Measurements from ENCODE around the gene HOGA1.
"Not testable (repeated sequence)": the region's sequence is repeated elsewhere in the genome, so short reads cannot be mapped to it uniquely, and the experiment has no call there.

HOGA1 gene

GRCh38 chr10:97612386-97612785 lies 28.2 kb downstream of the HOGA1 start:
- DNase-seq: peak in 3 of 4 experiments; percentile 4 to 43 (median 41)

- DNase-seq: no peak
Observed at GRCh38 chr10:97618285-97618684, 34.1 kb downstream of the HOGA1 start.

- DNase-seq: no peak
Observed at GRCh38 chr10:97618733-97619132, 34.5 kb downstream of the HOGA1 start.

GRCh38 chr10:97623277-97623676 lies 39.1 kb downstream of the HOGA1 start:
- DNase-seq: no peak

- DNase-seq: no peak
Observed at GRCh38 chr10:97627731-97628130, 43.5 kb downstream of the HOGA1 start.

- DNase-seq: no peak
Observed at GRCh38 chr10:97628228-97628627, 44.0 kb downstream of the HOGA1 start.

GRCh38 chr10:97629289-97629688 lies 45.1 kb downstream of the HOGA1 start:
- no peak for DNase-seq

- DNase-seq: no peak
Observed at GRCh38 chr10:97631098-97631497, 46.9 kb downstream of the HOGA1 start.

GRCh38 chr10:97632949-97633884 lies 49.0 kb downstream of the HOGA1 start, which contains the start of gene MORN4:
TSS of gene MORN4 (minus strand) at chr10:97633500. CDS start at chr10:97619653, 13,847 bp downstream.
- peak; percentile 94 to 98 (median 96) for DNase-seq

- peak in 3 of 4 experiments; percentile 14 to 40 (median 30) for DNase-seq
Observed at GRCh38 chr10:97633921-97634320, 49.7 kb downstream of the HOGA1 start.

- no peak for DNase-seq
Observed at GRCh38 chr10:97635577-97635976, 51.4 kb downstream of the HOGA1 start.

GRCh38 chr10:97639090-97639489 lies 54.9 kb downstream of the HOGA1 start:
- not testable (repeated sequence) for DNase-seq

- peak; percentile 100 for DNase-seq
Observed at GRCh38 chr10:97640174-97640867, 56.1 kb downstream of the HOGA1 start, which contains the start of gene PI4K2A. TSS of gene PI4K2A (plus strand) at chr10:97640671. CDS start at chr10:97640743, 72 bp downstream.

- DNase-seq: peak; percentile 68 to 77 (median 74)
Observed at GRCh38 chr10:97640868-97641811, 57.0 kb downstream of the HOGA1 start.

- not testable (repeated sequence) for DNase-seq
Observed at GRCh38 chr10:97642471-97643159, 58.4 kb downstream of the HOGA1 start.

GRCh38 chr10:97643441-97643985 lies 59.3 kb downstream of the HOGA1 start:
- DNase-seq: no peak

GRCh38 chr10:97644936-97645335 lies 60.7 kb downstream of the HOGA1 start:
- DNase-seq: no peak

GRCh38 chr10:97647556-97647955 lies 63.4 kb downstream of the HOGA1 start:
- peak in 2 of 4 experiments; percentile 74 to 75 for DNase-seq

GRCh38 chr10:97648562-97649404 lies 64.6 kb downstream of the HOGA1 start:
- DNase-seq: peak; percentile 85 to 98 (median 92)

- DNase-seq: not testable (repeated sequence)
Observed at GRCh38 chr10:97649405-97649750, 65.2 kb downstream of the HOGA1 start.

Measured in suppressor macrophage (primary cell).